ENCODE data around the gene RASAL2.
"Not testable (repeated sequence)": the region's sequence is repeated elsewhere in the genome, so short reads cannot be mapped to it uniquely, and the experiment has no call there.

Gene RASAL2

GRCh38 chr1:178341261-178341956, 247.5 kb downstream of the RASAL2 start:
- H3K4me3 ChIP-seq (replicated peaks in 1 of 2; ENCODE audit: low read depth in 2 of 2, low read length in 2 of 2) = peak overlapping the region in 1 of 2 donors; percentile 9
- DNase-seq (ENCODE audit: low read depth in 2 of 2) = peak; percentile 90 to 91
- no peak for TF ChIP-seq CTCF (IDR thresholded peaks at IDR 0.05; ENCODE audit: low read depth, low read length)

GRCh38 chr1:178342745-178343144, 248.8 kb downstream of the RASAL2 start:
- no peak for TF ChIP-seq CTCF (IDR thresholded peaks at IDR 0.05; ENCODE audit: low read depth, low read length)
- no peak overlapping the region for H3K4me3 ChIP-seq (replicated peaks in 1 of 2; ENCODE audit: low read depth in 2 of 2, low read length in 2 of 2)
- no peak for DNase-seq (ENCODE audit: low read depth in 2 of 2)

- DNase-seq (ENCODE audit: low read depth in 2 of 2) = peak; percentile 92 to 96
- H3K4me3 ChIP-seq (replicated peaks in 1 of 2; ENCODE audit: low read depth in 2 of 2, low read length in 2 of 2) = no peak overlapping the region
- TF ChIP-seq CTCF (IDR thresholded peaks at IDR 0.05; ENCODE audit: low read depth, low read length) = peak; percentile 56
These were observed 250.7 kb downstream of the RASAL2 start for GRCh38 chr1:178344513-178345091.

GRCh38 chr1:178345238-178345637, 251.3 kb downstream of the RASAL2 start:
- no peak for TF ChIP-seq CTCF (IDR thresholded peaks at IDR 0.05; ENCODE audit: low read depth, low read length)
- H3K4me3 ChIP-seq (replicated peaks in 1 of 2; ENCODE audit: low read depth in 2 of 2, low read length in 2 of 2) = no peak overlapping the region
- DNase-seq (ENCODE audit: low read depth in 2 of 2) = no peak

- H3K4me3 ChIP-seq (replicated peaks in 1 of 2; ENCODE audit: low read depth in 2 of 2, low read length in 2 of 2) = no peak overlapping the region
- peak; percentile 38 to 41 for DNase-seq (ENCODE audit: low read depth in 2 of 2)
- TF ChIP-seq CTCF (IDR thresholded peaks at IDR 0.05; ENCODE audit: low read depth, low read length) = no peak
These were observed 251.9 kb downstream of the RASAL2 start for GRCh38 chr1:178345807-178346206.

- TF ChIP-seq CTCF (IDR thresholded peaks at IDR 0.05; ENCODE audit: low read depth, low read length) = no peak
- DNase-seq (ENCODE audit: low read depth in 2 of 2) = no peak
- no peak overlapping the region for H3K4me3 ChIP-seq (replicated peaks in 1 of 2; ENCODE audit: low read depth in 2 of 2, low read length in 2 of 2)
These were observed 255.9 kb downstream of the RASAL2 start for GRCh38 chr1:178349801-178350200.

- not testable (repeated sequence) for H3K4me3 ChIP-seq (replicated peaks in 1 of 2; ENCODE audit: low read depth in 2 of 2, low read length in 2 of 2); DNase-seq (ENCODE audit: low read depth in 2 of 2)
These were observed 258.0 kb downstream of the RASAL2 start for GRCh38 chr1:178351911-178352310.
